ENCODE data around the gene PARM1.

GRCh38 chr4:74970577-74970976, 37.7 kb downstream of the PARM1 start:
- no peak for TF ChIP-seq CTCF (IDR thresholded peaks at IDR 0.05)
- no peak for TF ChIP-seq POLR2A (IDR thresholded peaks at IDR 0.05)

Measured in adrenal gland (tissue), 5 donors.